Osteocyte (in vitro differentiated cells): ENCODE measurements around the gene MAOB. TPM values are rescaled to one million over a fixed set of nuclear protein-coding genes. Genes with fewer than 3 reads are reported as not detected.
"Not testable (repeated sequence)": the region's sequence is repeated elsewhere in the genome, so short reads cannot be mapped to it uniquely, and the experiment has no call there.

Source experiments
- DNase-seq: peaks from one replicate; pipeline ENCODE4 v3.0.0; 2021; ENCODE audit warnings: mixed read lengths; ENCODE audit not compliant: unreplicated experiment; ENCODE audit errors: extremely low spot score
- H3K27ac Mint-ChIP-seq: one replicate; pipeline ENCODE4 v1.8.0; 2021; ENCODE audit warnings: mild to moderate bottlenecking, mixed read lengths; ENCODE audit not compliant: unreplicated experiment
- H3K27me3 Mint-ChIP-seq: one replicate; pipeline ENCODE4 v1.8.0; 2021; ENCODE audit warnings: mixed read lengths; ENCODE audit not compliant: unreplicated experiment
- H3K36me3 Mint-ChIP-seq: one replicate; pipeline ENCODE4 v1.8.0; 2021; ENCODE audit warnings: mixed read lengths; ENCODE audit not compliant: unreplicated experiment
- H3K4me1 Mint-ChIP-seq: one replicate; pipeline ENCODE4 v1.8.0; 2021; ENCODE audit warnings: mixed read lengths; ENCODE audit not compliant: unreplicated experiment
- H3K4me3 Mint-ChIP-seq: one replicate; pipeline ENCODE4 v1.8.0; 2021; ENCODE audit warnings: mild to moderate bottlenecking, moderate library complexity, mixed read lengths; ENCODE audit not compliant: unreplicated experiment
- H3K9me3 Mint-ChIP-seq: one replicate; pipeline ENCODE4 v1.8.0; 2021; ENCODE audit warnings: mixed read lengths; ENCODE audit not compliant: unreplicated experiment
- total RNA-seq: library from RNA; stranded (reverse); gene quantifications from 2 replicates; pipeline ENCODE4 v1.2.1, GENCODE V29; 2021
- TF ChIP-seq, protein P1 (sequence below): fragments of 200-600 bp; sonication (generic); IDR thresholded peaks from 2 replicates; pipeline ENCODE4 v1.5.0; 2021; ENCODE audit warnings: antibody characterized with exemption, mild to moderate bottlenecking, moderate library complexity

MAOB gene
- total RNA-seq, 1 donor from 2014 or later: not detected

DNA sequence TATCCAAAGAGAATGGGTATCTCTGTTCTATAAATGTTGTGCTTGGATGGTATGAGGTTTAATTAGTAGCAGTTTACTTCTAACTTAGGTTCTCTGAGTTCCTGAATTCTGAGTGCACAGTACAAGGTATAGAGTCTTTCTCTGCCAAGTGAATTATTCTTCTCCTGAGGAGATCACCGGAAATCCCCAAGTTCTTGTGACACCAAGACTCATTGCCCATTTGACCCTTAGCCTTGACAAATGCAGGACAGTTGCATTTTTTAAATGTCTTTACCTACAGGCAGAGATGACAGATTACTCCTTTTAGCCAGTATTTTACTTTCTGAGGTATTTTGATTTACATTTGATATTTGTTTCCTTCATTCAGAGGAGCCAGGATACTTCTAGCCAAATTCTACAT lies 153.3 kb downstream of the MAOB start:
- no peak overlapping the region for H3K27ac Mint-ChIP-seq
- H3K4me3 Mint-ChIP-seq: no peak overlapping the region

DNA sequence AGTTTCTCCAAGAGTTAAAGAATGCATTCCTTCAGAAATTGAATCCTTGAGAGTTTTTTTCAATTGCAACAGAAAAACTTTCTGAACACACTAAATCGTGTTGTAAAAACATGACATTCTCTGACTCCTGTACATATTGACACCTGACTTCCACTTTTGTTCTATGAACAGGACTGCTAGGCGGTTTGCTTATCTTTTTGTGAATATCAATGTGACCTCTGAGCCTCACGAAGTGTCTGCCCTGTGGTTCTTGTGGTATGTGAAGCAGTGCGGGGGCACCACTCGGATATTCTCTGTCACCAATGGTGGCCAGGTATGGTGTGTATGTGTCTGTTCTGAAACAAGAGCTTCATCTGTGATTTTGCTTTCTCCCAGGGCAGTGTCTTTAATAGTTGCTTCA lies 154.2 kb downstream of the MAOB start:
- Mint-ChIP-seq H3K27ac (no peak overlapping the region), H3K27me3 (peaks cover 3% of the 10 kb centered on the region), H3K4me3 (no peak overlapping the region), H3K9me3 (peaks cover 6% of the 10 kb centered on the region), H3K4me1 (no peaks in the 10 kb centered on the region), H3K36me3 (no peaks in the 10 kb centered on the region)
- TF ChIP-seq, protein P1, sequence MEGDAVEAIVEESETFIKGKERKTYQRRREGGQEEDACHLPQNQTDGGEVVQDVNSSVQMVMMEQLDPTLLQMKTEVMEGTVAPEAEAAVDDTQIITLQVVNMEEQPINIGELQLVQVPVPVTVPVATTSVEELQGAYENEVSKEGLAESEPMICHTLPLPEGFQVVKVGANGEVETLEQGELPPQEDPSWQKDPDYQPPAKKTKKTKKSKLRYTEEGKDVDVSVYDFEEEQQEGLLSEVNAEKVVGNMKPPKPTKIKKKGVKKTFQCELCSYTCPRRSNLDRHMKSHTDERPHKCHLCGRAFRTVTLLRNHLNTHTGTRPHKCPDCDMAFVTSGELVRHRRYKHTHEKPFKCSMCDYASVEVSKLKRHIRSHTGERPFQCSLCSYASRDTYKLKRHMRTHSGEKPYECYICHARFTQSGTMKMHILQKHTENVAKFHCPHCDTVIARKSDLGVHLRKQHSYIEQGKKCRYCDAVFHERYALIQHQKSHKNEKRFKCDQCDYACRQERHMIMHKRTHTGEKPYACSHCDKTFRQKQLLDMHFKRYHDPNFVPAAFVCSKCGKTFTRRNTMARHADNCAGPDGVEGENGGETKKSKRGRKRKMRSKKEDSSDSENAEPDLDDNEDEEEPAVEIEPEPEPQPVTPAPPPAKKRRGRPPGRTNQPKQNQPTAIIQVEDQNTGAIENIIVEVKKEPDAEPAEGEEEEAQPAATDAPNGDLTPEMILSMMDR: no peak
- DNase-seq: no peak

More for the DNA sequence above, 153.3 kb downstream of the MAOB start:
- no peaks in the 10 kb centered on the region for H3K4me1 Mint-ChIP-seq
- H3K27me3 Mint-ChIP-seq: peaks cover 3% of the 10 kb centered on the region
- TF ChIP-seq, protein P1: no peak
- no peak for DNase-seq
- no peaks in the 10 kb centered on the region for H3K9me3 Mint-ChIP-seq
- no peaks in the 10 kb centered on the region for H3K36me3 Mint-ChIP-seq

DNA sequence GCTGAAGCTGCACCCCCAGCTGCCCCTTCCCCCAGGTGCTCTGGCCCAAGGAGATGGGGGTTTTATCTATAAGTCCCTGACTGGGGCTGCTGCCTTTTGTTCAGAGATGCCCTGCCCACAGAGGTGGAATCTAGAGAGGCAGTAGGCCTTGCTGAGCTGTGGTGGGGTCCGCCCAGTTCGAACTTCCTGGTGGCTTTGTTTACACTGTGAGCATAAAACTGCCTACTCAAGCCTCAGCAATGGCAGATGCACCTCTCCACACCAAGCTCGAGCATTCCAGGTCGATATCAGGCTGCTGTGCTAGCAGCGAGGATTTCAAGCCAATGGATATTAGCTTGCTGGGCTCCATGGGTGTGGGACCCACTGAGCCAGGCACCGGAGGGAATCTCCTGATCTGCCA lies 155.0 kb downstream of the MAOB start:
- not testable (repeated sequence) for DNase-seq, H3K36me3 Mint-ChIP-seq, H3K27me3 Mint-ChIP-seq, H3K9me3 Mint-ChIP-seq, H3K27ac Mint-ChIP-seq, H3K4me1 Mint-ChIP-seq, H3K4me3 Mint-ChIP-seq

DNA sequence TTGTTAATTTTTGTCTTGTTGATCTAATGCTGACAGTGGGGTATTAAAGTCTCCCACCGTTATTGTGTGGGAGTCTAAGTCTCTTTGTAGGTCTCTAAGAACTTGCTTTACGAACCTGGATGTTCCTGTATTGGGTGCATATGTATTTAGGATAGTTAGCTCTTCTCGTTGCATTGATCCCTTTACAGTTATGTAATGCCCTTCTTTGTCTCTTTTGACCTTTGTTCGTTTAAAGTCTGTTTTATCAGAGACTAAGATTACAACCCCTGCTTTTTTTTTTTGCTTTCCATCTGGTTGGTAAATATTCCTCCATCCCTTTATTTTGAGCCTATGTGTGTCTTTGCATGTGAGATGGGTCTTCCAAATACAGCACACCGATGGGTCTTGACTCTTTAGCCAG lies 157.0 kb downstream of the MAOB start:
- not testable (repeated sequence) for H3K36me3 Mint-ChIP-seq, H3K4me3 Mint-ChIP-seq, H3K27ac Mint-ChIP-seq, H3K4me1 Mint-ChIP-seq, DNase-seq, H3K9me3 Mint-ChIP-seq, H3K27me3 Mint-ChIP-seq

DNA sequence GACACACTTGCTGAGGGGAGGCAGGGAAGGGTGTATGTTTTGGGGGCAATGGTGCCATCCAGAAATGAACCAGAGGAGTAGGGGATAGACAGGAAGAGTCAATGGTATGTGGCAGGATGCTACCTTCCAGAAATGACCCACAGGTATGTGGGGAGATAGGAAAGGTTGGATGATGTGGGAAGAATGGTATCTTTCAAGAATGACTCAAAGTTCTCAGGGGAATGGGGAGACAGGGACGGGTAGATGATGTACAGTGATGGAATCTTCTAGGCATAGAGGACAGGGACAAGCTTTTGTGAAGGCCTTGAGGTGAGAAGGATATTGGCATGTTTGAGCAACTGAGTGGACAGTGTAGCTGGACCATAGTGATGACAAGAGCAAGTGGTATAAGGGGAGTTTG lies 161.3 kb downstream of the MAOB start:
- Mint-ChIP-seq H3K9me3 (peaks cover 6% of the 10 kb centered on the region), H3K4me3 (no peak overlapping the region), H3K27ac (no peak overlapping the region), H3K27me3 (peaks cover 3% of the 10 kb centered on the region), H3K4me1 (no peaks in the 10 kb centered on the region), H3K36me3 (no peaks in the 10 kb centered on the region)
- TF ChIP-seq, protein P1: no peak
- DNase-seq: no peak

DNA sequence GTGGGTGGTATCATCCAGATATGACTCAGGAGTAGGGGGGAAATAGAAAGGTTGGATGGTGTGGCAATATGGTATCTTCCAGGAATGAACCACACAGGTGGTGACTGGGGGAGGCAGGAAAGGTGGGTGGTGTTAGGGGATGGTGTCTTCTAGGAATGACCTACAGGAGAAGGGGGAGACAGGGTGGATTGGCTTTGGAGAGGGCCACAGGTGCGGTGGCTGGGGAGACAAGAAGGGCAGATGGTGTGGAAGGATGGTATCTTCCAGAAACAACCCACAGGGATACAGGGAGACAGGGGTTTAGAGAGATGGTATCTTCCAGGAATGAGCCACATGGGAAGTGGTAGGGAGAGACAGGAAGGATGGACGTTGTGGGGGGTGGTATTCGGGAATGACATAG lies 162.2 kb downstream of the MAOB start:
- Mint-ChIP-seq H3K27ac (no peak overlapping the region), H3K36me3 (no peaks in the 10 kb centered on the region), H3K27me3 (no peaks in the 10 kb centered on the region), H3K4me1 (no peaks in the 10 kb centered on the region), H3K9me3 (peaks cover 6% of the 10 kb centered on the region), H3K4me3 (no peak overlapping the region)
- TF ChIP-seq, protein P1: no peak
- DNase-seq: no peak
